Adrenal gland (tissue), 5 donors: ENCODE data around the gene PPP1R17.

Source experiments
- CTCF ChIP-seq, 6 experiments: fragments of 450-650 bp in 4 of 6; fragments of 200-600 bp in 2 of 6; sonication (generic) in 1 of 6; IDR thresholded peaks; 1 replicate in 5 of 6; 2 replicates in 1 of 6; pipeline versions ENCODE4 v1.5.1 to v1.8.0; 2016 to 2021; ENCODE audit warnings: antibody characterized with exemption in 6 of 6, mild to moderate bottlenecking in 2 of 6, moderate library complexity in 1 of 6
- POLR2A ChIP-seq, 2 donors: fragments of 450-650 bp; IDR thresholded peaks; one replicate each; pipeline ENCODE4 v1.6.1; 2017; ENCODE audit warnings: antibody characterized with exemption in 2 of 2, mild to moderate bottlenecking in 2 of 2, moderate library complexity in 1 of 2
- donor health status: DM: no; HTN: no; CAD: no.

- no peak for TF ChIP-seq CTCF (IDR thresholded peaks at IDR 0.05)
- no peak for TF ChIP-seq POLR2A (IDR thresholded peaks at IDR 0.05)
Measured at GRCh38 chr7:31705377-31705776, 18.4 kb downstream of the PPP1R17 start.
